Keratinocyte (primary cell): ENCODE measurements around the gene TRA2B. TPM values are rescaled to one million over a fixed set of nuclear protein-coding genes. Genes with fewer than 3 reads are reported as not detected.

Source experiments
- DNase-seq: peaks from one replicate; pipeline ENCODE4 v3.0.0-alpha.2; 2011; ENCODE audit warnings: low read depth, missing footprints, low spot score
- FAIRE-seq: peaks from 2 replicates; lab custom pipeline; 2011; peaks lifted over from hg19 to GRCh38; lab: Jason Lieb, UNC
- H2AFZ ChIP-seq: 2 replicates; pipeline ENCODE4 v1.6.0; 2012; ENCODE audit warnings: low read length, control low read depth, inconsistent platforms; ENCODE audit not compliant: control insufficient read depth
- H3K27ac ChIP-seq: 2 replicates; pipeline ENCODE4 v1.5.1; 2011; ENCODE audit warnings: low read length; ENCODE audit not compliant: control insufficient read depth, insufficient read depth
- H3K27me3 ChIP-seq: 3 replicates; pipeline ENCODE4 v1.6.0; 2011; ENCODE audit warnings: low read length; ENCODE audit not compliant: control insufficient read depth, insufficient read depth; ENCODE audit errors: extremely low read depth
- H3K36me3 ChIP-seq, 2 experiments: 2 replicates in 1 of 2; 3 replicates in 1 of 2; pipeline ENCODE4 v1.5.1; 2011; ENCODE audit warnings: low read length in 2 of 2, mild to moderate bottlenecking in 1 of 2; ENCODE audit not compliant: control insufficient read depth in 2 of 2, insufficient read depth in 2 of 2; ENCODE audit errors: extremely low read depth in 1 of 2
- H3K4me1 ChIP-seq: 3 replicates; pipeline ENCODE4 v1.5.1; 2011; ENCODE audit warnings: low read length; ENCODE audit not compliant: control insufficient read depth, insufficient read depth; ENCODE audit errors: extremely low read depth
- H3K4me2 ChIP-seq: 3 replicates; pipeline ENCODE4 v1.6.0; 2011; ENCODE audit warnings: low read depth, low read length; ENCODE audit not compliant: control insufficient read depth, insufficient read depth; ENCODE audit errors: extremely low read depth
- H3K4me3 ChIP-seq, 3 experiments: fragments of 200-600 bp in 1 of 3; sonication (generic) in 1 of 3; 2 replicates in 2 of 3; 3 replicates in 1 of 3; pipeline ENCODE4 v1.5.1; 2011 to 2016; ENCODE audit warnings: low read length in 3 of 3, mild to moderate bottlenecking in 3 of 3, control low read depth in 2 of 3, inconsistent platforms in 1 of 3, low read depth in 1 of 3, mixed read lengths in 1 of 3, mixed run types in 1 of 3, moderate library complexity in 1 of 3; ENCODE audit not compliant: control insufficient read depth in 2 of 3, insufficient read depth in 2 of 3; ENCODE audit errors: extremely low read depth in 1 of 3
- H3K79me2 ChIP-seq: 2 replicates; pipeline ENCODE4 v1.6.0; 2012; ENCODE audit warnings: low read length; ENCODE audit not compliant: control insufficient read depth, insufficient read depth
- H3K9ac ChIP-seq: 3 replicates; pipeline ENCODE4 v1.6.0; 2011; ENCODE audit warnings: low read length; ENCODE audit not compliant: control insufficient read depth, insufficient read depth; ENCODE audit errors: extremely low read depth
- H3K9me1 ChIP-seq: 3 replicates; pipeline ENCODE4 v1.6.0; 2011; ENCODE audit warnings: low read length; ENCODE audit not compliant: control insufficient read depth, insufficient read depth; ENCODE audit errors: extremely low read depth
- H3K9me3 ChIP-seq: 2 replicates; pipeline ENCODE4 v1.5.1; 2012; ENCODE audit warnings: low read depth, low read length; ENCODE audit not compliant: control insufficient read depth
- H4K20me1 ChIP-seq: 3 replicates; pipeline ENCODE4 v1.6.0; 2011; ENCODE audit warnings: low read length; ENCODE audit not compliant: control insufficient read depth, insufficient read depth; ENCODE audit errors: extremely low read depth
- CTCF ChIP-seq, 3 experiments: IDR thresholded peaks in 1 of 3; conservative IDR thresholded peaks in 1 of 3; optimal IDR thresholded peaks in 1 of 3; 2 replicates in 2 of 3; 3 replicates in 1 of 3; pipeline versions ENCODE3 to v1.5.1; 2011; ENCODE audit warnings: low read length in 3 of 3, mild to moderate bottlenecking in 3 of 3, moderate library complexity in 2 of 3, control low read depth in 1 of 3, inconsistent platforms in 1 of 3; ENCODE audit not compliant: insufficient read depth in 2 of 3; ENCODE audit errors: extremely low read depth in 1 of 3
- EZH2 ChIP-seq: IDR thresholded peaks from one replicate; pipeline ENCODE4 v1.6.1; 2012; ENCODE audit warnings: inconsistent platforms, mild to moderate bottlenecking, low read length, moderate library complexity
- dilution Hi-C: fragments of 300-500 bp; cut with MboI; formaldehyde crosslinking; loops from one replicate; pipeline ENCODE4 v1.7.0; 2020; ENCODE audit warnings: low sequenced_read_pairs; ENCODE audit not compliant: extremely low pct_ligation_motif_present
- polyA plus RNA-seq, 5 experiments: library from polyadenylated mRNA; depleted of rRNA in 3 of 5; stranded (reverse) in 3 of 5; stranded (forward) in 1 of 5; unstranded in 1 of 5; fragments of >200 nt; gene quantifications; 1 replicate in 1 of 5; 2 replicates in 3 of 5; 3 replicates in 1 of 5; pipeline versions ENCODE4 v1.2.1 to v1.2.3, GENCODE V29; 2011 to 2012; ENCODE audit warnings: missing spikeins in 2 of 5, low read depth in 1 of 5, low replicate concordance in 1 of 5

TRA2B gene
- polyA plus RNA-seq, 1 donor (not counting 4 experiments of a cell fraction or from before 2014, with no cell fraction given) = 195 TPM

GRCh38 chr3:185979721-185980121, 41.9 kb upstream of the TRA2B start:
- H3K9me1 ChIP-seq = no peaks in the 10 kb centered on the region
- no peak for DNase-seq
- H4K20me1 ChIP-seq = no peaks in the 10 kb centered on the region
- H3K27me3 ChIP-seq = no peaks in the 10 kb centered on the region
- H3K4me2 ChIP-seq = no peak overlapping the region
- no peaks in the 10 kb centered on the region for H3K4me1 ChIP-seq
- H3K27ac ChIP-seq = no peak overlapping the region
- no peaks in the 10 kb centered on the region for H3K9me3 ChIP-seq
- FAIRE-seq = no peak
- H3K9ac ChIP-seq = no peak overlapping the region
- dilution Hi-C loops = no loop called here
- no peak overlapping the region for H2AFZ ChIP-seq
- peaks cover 9 to 15% of the 10 kb centered on the region in 2 experiments for H3K36me3 ChIP-seq
- no peaks in the 10 kb centered on the region for H3K79me2 ChIP-seq
- H3K4me3 ChIP-seq = no peak overlapping the region
- no peak for TF ChIP-seq CTCF (optimal IDR thresholded peaks at IDR 0.05 in 1 of 3, IDR thresholded peaks at IDR 0.05 in 1 of 3, conservative IDR thresholded peaks at IDR 0.05 in 1 of 3; ENCODE audit: extremely low read depth in 1 of 3, insufficient read depth in 2 of 3, low read length in 3 of 3)
- no peak for TF ChIP-seq EZH2

DNA sequence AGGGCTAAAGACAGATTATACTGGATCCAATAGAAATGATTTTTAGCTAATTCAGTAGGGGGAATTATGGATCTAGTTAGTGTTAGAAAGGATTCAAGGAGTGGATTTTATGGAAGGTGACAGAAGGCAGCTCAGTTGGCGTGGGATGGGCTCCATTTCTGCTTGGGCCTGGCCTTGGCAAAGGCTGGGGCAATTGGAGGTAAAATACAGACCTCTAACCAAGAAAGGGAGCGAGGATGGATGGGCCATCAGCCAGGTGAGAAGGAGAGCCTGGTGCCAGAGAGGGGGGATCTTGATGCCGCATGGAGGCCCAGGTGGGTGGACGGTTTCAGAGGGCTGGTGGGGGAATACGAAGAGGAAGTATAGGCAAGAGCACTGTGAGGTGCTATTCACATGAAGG, 40.7 kb upstream of the TRA2B start:
- no peaks in the 10 kb centered on the region for H3K79me2 ChIP-seq
- no peak overlapping the region for H3K4me3 ChIP-seq
- H3K9me3 ChIP-seq = no peaks in the 10 kb centered on the region
- no peaks in the 10 kb centered on the region for H3K27me3 ChIP-seq
- H3K9me1 ChIP-seq = no peaks in the 10 kb centered on the region
- H4K20me1 ChIP-seq = no peaks in the 10 kb centered on the region
- H3K9ac ChIP-seq = no peak overlapping the region
- H3K4me1 ChIP-seq = no peaks in the 10 kb centered on the region
- peaks cover 9 to 15% of the 10 kb centered on the region in 2 experiments for H3K36me3 ChIP-seq
- DNase-seq = no peak
- dilution Hi-C loops = no loop called here
- no peak for FAIRE-seq
- no peak overlapping the region for H3K27ac ChIP-seq
- TF ChIP-seq CTCF (optimal IDR thresholded peaks at IDR 0.05 in 1 of 3, IDR thresholded peaks at IDR 0.05 in 1 of 3, conservative IDR thresholded peaks at IDR 0.05 in 1 of 3; ENCODE audit: extremely low read depth in 1 of 3, insufficient read depth in 2 of 3, low read length in 3 of 3) = no peak
- TF ChIP-seq EZH2 = no peak
- no peak overlapping the region for H3K4me2 ChIP-seq
- H2AFZ ChIP-seq = no peak overlapping the region
